ENCODE results near the gene HMG20B. TPM values are rescaled to one million over a fixed set of nuclear protein-coding genes. Genes with fewer than 3 reads are reported as not detected.
A peak's percentile ranks its signal among the peaks of the same experiment; 100 is the strongest.

HMG20B gene
- total RNA-seq, 1 experiment from 2014 or later: 186 TPM

- H3K4me1 ChIP-seq (ENCODE audit: control insufficient read depth in 1 of 2, insufficient read depth in 2 of 2, low read length in 2 of 2): peaks cover 13 to 28% of the 10 kb centered on the region in 2 experiments
- POLR2A ChIA-PET: no interaction called here
- H3K9me3 ChIP-seq (ENCODE audit: control insufficient read depth in 1 of 2, insufficient read depth in 1 of 2, low read depth in 1 of 2, low read length in 2 of 2): no peaks in the 10 kb centered on the region
- intact Hi-C loops (cut with micrococcal nuclease): no loop called here
- CTCF ChIA-PET: no interaction called here
- DNase-seq (ENCODE audit: low read depth, low spot score) (peak; percentile 10), ATAC-seq (peak; percentile 82)
- peak overlapping the region; percentile 67 for H3K9ac ChIP-seq (ENCODE audit: low read length)
- H3K27me3 ChIP-seq (ENCODE audit: insufficient read depth, low read length): no peaks in the 10 kb centered on the region
- no peaks in the 10 kb centered on the region for H3K79me2 ChIP-seq (ENCODE audit: insufficient read depth, low read length)
- BruUV-seq (replicated peaks): no TSS peak
- H3K4me3 ChIP-seq (replicated peaks in 1 of 2; ENCODE audit: low read depth in 1 of 2, low read length in 2 of 2): peak overlapping the region; percentile 64 to 67
- H3K9me2 ChIP-seq (ENCODE audit: insufficient read depth): no peaks in the 10 kb centered on the region
- H3K36me3 ChIP-seq (ENCODE audit: control insufficient read depth in 1 of 2, insufficient read depth in 2 of 2, low read length in 2 of 2): no peaks in the 10 kb centered on the region; a peak in 1 of 4 replicates
- no peaks in the 10 kb centered on the region for H4K20me1 ChIP-seq (ENCODE audit: insufficient read depth)
- H2AFZ ChIP-seq (ENCODE audit: low read depth, low read length, poor library complexity, severe bottlenecking): no peak overlapping the region
- H3K4me2 ChIP-seq (ENCODE audit: low read length): peak overlapping the region; percentile 83
- RAD21 ChIA-PET (ENCODE audit: low non-redundant PET in 1 of 2, low total read pairs in 2 of 2, uncharacterized antibody in 2 of 2, unreplicated experiment in 2 of 2): no interaction called here
- TF ChIP-seq, protein P1, sequence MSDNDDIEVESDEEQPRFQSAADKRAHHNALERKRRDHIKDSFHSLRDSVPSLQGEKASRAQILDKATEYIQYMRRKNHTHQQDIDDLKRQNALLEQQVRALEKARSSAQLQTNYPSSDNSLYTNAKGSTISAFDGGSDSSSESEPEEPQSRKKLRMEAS (IDR thresholded peaks at IDR 0.05): peak; percentile 78; the same call in 1 of the 2 replicates
- peak; percentile 47 for TF ChIP-seq TCF7L2 (IDR thresholded peaks at IDR 0.05; ENCODE audit: borderline replicate concordance, extremely low read depth, insufficient read depth, insufficient read length)
- no peak for TF ChIP-seq SRF (IDR thresholded peaks at IDR 0.05; ENCODE audit: low read depth)
- TF ChIP-seq ZNF274 (IDR thresholded peaks at IDR 0.05; ENCODE audit: low read depth, low read length): no peak
- TF ChIP-seq ZBTB33 (IDR thresholded peaks at IDR 0.05; ENCODE audit: extremely low read depth, insufficient replicate concordance, low read length): peak; percentile 15
- peak; percentile 65; the same call in 1 of the 2 replicates for TF ChIP-seq SIN3A (IDR thresholded peaks at IDR 0.05; ENCODE audit: low read depth)
- peak overlapping the region; percentile 79; the same call in 1 of the 2 replicates for H3K27ac ChIP-seq (ENCODE audit: low read depth, low read length)
Observed at GRCh38 chr19:3606174-3606689, 33.5 kb downstream of the HMG20B start.

All from HCT116 (cell line).